A549 (cell line): ENCODE results near the gene PAK2.

Experiments
- CTCF ChIP-seq: fragments of >200 bp; sonication (Bioruptor Twin); formaldehyde crosslinking; IDR thresholded peaks from 3 replicates; pipeline ENCODE4 v1.5.1; 2016
- EP300 ChIP-seq, 2 experiments: fragments of >200 bp; sonication (Bioruptor Twin); formaldehyde crosslinking; IDR thresholded peaks; 2 replicates in 1 of 2; 3 replicates in 1 of 2; pipeline ENCODE4 v1.6.1; 2016 to 2017

DNA sequence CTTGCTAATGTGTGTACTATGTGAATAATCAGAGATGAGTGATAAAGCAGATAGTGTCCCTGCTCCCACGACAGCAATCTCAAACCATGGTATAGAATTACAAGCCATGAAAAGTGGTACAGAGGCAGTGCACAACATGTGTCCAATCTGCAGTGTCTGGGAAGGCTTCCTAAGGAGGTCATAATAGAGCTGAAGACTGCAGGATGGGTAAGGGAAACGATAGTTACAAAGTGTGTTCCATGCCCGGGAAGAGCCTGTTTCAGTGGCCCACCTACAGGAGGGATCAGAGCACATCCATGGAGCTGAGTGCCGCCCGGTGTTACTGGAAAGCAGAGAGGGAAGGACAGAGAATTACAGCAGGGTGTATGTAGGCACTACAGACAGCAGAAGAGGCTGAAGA, 48.9 kb downstream of the PAK2 start:
- TF ChIP-seq EP300 (IDR thresholded peaks at IDR 0.05) (no peak), CTCF (no peak)
